OCI-LY1 (cell line): Measurements from ENCODE around the gene RTP1.

Source experiments
- H2AFZ ChIP-seq: fragments of 200-600 bp; sonication (generic), shearing (Covaris generic); 2 replicates; pipeline ENCODE4 v1.6.0; 2014; ENCODE audit warnings: antibody characterized with exemption, mild to moderate bottlenecking, low read length
- H3F3A ChIP-seq: fragments of 200-600 bp; sonication (generic), shearing (Covaris generic); 2 replicates; pipeline ENCODE4 v1.6.0; 2014; ENCODE audit warnings: mild to moderate bottlenecking, antibody characterized with exemption, low read length, moderate library complexity; ENCODE audit not compliant: insufficient read depth
- H3K27ac ChIP-seq: fragments of 200-600 bp; sonication (generic); 2 replicates; pipeline ENCODE4 v1.5.1; 2014; ENCODE audit warnings: low read length, mixed run types, mild to moderate bottlenecking, low read depth; ENCODE audit not compliant: poor library complexity, severe bottlenecking
- H3K27me3 ChIP-seq: fragments of 200-600 bp; sonication (generic); 2 replicates; pipeline ENCODE4 v1.6.0; 2014; ENCODE audit warnings: antibody characterized with exemption, mild to moderate bottlenecking, low read length, moderate library complexity; ENCODE audit not compliant: insufficient read depth
- H3K36me3 ChIP-seq: fragments of 200-600 bp; sonication (generic); 2 replicates; pipeline ENCODE4 v1.6.1; 2014; ENCODE audit warnings: mild to moderate bottlenecking, antibody characterized with exemption, low read length, moderate library complexity, mixed read lengths; ENCODE audit not compliant: insufficient read depth
- H3K4me1 ChIP-seq: fragments of 200-600 bp; sonication (generic); 2 replicates; pipeline ENCODE4 v1.5.1; 2014; ENCODE audit warnings: mild to moderate bottlenecking, low read length, moderate library complexity; ENCODE audit not compliant: insufficient read depth, severe bottlenecking
- H3K4me2 ChIP-seq: fragments of 200-600 bp; sonication (generic), shearing (Covaris generic); 2 replicates; pipeline ENCODE4 v1.6.1; 2014; ENCODE audit warnings: low read length
- H3K4me3 ChIP-seq: fragments of 200-600 bp; sonication (generic); 2 replicates; pipeline ENCODE4 v1.5.1; 2014; ENCODE audit warnings: low read length, low read depth, mild to moderate bottlenecking, mixed read lengths; ENCODE audit not compliant: poor library complexity, severe bottlenecking
- H3K79me2 ChIP-seq: fragments of 200-600 bp; shearing (Covaris generic); 2 replicates; pipeline ENCODE4 v1.6.1; 2016; ENCODE audit warnings: mixed run types, low read length, mixed read lengths; ENCODE audit not compliant: insufficient read depth
- H3K9ac ChIP-seq: fragments of 200-600 bp; sonication (generic), shearing (Covaris generic); 2 replicates; pipeline ENCODE4 v1.6.1; 2014; ENCODE audit warnings: mild to moderate bottlenecking, low read length, mixed read lengths
- H3K9me2 ChIP-seq: fragments of 200-600 bp; sonication (generic), shearing (Covaris generic); 2 replicates; pipeline ENCODE4 v1.6.1; 2014; ENCODE audit warnings: low read depth, mild to moderate bottlenecking, low read length, mixed read lengths
- H3K9me3 ChIP-seq: fragments of 200-600 bp; shearing (Covaris generic); 2 replicates; pipeline ENCODE4 v1.6.1; 2014; ENCODE audit warnings: low read length, mixed read lengths
- H4K20me1 ChIP-seq: fragments of 200-600 bp; sonication (generic), shearing (Covaris generic); 2 replicates; pipeline ENCODE4 v1.6.0; 2016; ENCODE audit warnings: mild to moderate bottlenecking, low read length; ENCODE audit not compliant: insufficient read depth
- CTCF ChIP-seq: fragments of 200-600 bp; sonication (generic), shearing (Covaris generic); IDR thresholded peaks from 2 replicates; pipeline ENCODE4 v1.5.1; 2017; ENCODE audit warnings: mild to moderate bottlenecking, antibody characterized with exemption, low read length, moderate library complexity, mixed read lengths
- EZH2 ChIP-seq: fragments of 200-600 bp; sonication (generic), shearing (Covaris generic); IDR thresholded peaks from 2 replicates; pipeline ENCODE4 v1.8.0; 2017; ENCODE audit warnings: borderline replicate concordance, mixed run types, mild to moderate bottlenecking, antibody characterized with exemption, low read length, moderate library complexity, mixed read lengths

RTP1 gene

DNA sequence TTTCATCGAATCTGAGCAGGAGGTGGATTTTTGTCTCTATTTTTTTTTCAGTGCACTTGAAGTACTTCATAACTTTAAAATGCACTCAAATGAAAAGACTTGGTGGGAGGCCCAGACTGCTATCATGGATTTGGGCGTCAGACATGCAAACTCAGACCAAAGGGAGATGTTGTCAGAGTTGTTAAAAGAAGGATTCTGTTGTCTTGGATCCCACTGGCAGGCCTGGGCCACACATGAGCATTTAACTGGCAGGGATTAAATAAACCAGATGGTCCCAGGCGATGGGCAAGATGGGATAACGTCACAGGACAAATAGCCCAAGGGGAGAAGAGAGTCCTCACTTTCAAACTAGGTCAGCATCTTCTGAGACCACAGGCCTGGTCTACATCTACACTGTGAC, 15.4 kb downstream of the RTP1 start:
- Histone ChIP-seq H4K20me1 (no peaks in the 10 kb centered on the region), H3K27me3 (peaks cover 5% of the 10 kb centered on the region; the same call in 1 of the 2 replicates), H3K4me2 (no peak overlapping the region), H3K4me3 (no peak overlapping the region), H3K9me2 (no peaks in the 10 kb centered on the region), H3K9ac (no peak overlapping the region), H3K9me3 (no peaks in the 10 kb centered on the region), H2AFZ (no peak overlapping the region), H3K4me1 (no peaks in the 10 kb centered on the region), H3K27ac (no peak overlapping the region), H3K36me3 (no peaks in the 10 kb centered on the region), H3K79me2 (no peaks in the 10 kb centered on the region), H3F3A (no peaks in the 10 kb centered on the region)
- TF ChIP-seq EZH2 (no peak), CTCF (no peak)

- Histone ChIP-seq H4K20me1 (no peaks in the 10 kb centered on the region), H3K9me2 (no peaks in the 10 kb centered on the region), H3K27me3 (no peaks in the 10 kb centered on the region), H3F3A (no peaks in the 10 kb centered on the region), H3K9me3 (no peaks in the 10 kb centered on the region), H3K9ac (no peak overlapping the region), H3K4me2 (no peak overlapping the region), H2AFZ (no peak overlapping the region), H3K4me1 (no peaks in the 10 kb centered on the region), H3K4me3 (no peak overlapping the region), H3K27ac (no peak overlapping the region), H3K79me2 (no peaks in the 10 kb centered on the region), H3K36me3 (no peaks in the 10 kb centered on the region)
- no peak for TF ChIP-seq CTCF
- TF ChIP-seq EZH2: no peak
Measured at GRCh38 chr3:187213616-187214015, 16.3 kb downstream of the RTP1 start.

DNA sequence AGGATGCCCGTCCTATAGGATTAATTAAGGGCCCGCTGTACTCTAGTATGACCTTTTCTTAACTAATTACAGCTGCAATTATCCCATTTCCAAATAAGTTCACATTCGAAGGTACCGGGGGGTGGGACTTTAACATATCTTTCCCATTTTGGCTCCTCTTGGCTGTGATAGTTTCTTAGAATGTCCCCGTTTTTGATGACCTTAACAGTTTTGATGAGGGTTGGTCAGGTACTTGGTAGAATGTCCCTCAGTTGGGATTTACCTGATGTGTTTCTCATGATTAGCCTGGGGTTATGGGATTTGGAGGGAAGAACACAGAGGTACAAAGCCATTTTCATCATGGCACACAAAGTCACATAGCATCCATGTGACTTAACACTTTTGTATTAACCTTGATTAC, 18.2 kb downstream of the RTP1 start:
- no peak for TF ChIP-seq CTCF
- no peak for TF ChIP-seq EZH2
- Histone ChIP-seq H3K79me2 (no peaks in the 10 kb centered on the region), H3K36me3 (no peaks in the 10 kb centered on the region), H3K27ac (no peak overlapping the region), H3K9me2 (no peaks in the 10 kb centered on the region), H3K9ac (no peak overlapping the region), H2AFZ (no peak overlapping the region), H4K20me1 (no peaks in the 10 kb centered on the region), H3K9me3 (no peaks in the 10 kb centered on the region), H3F3A (no peaks in the 10 kb centered on the region), H3K4me1 (no peaks in the 10 kb centered on the region), H3K4me3 (no peak overlapping the region), H3K27me3 (no peaks in the 10 kb centered on the region), H3K4me2 (no peak overlapping the region)
